ENCODE measurements around the gene ZNF407. TPM values are rescaled to one million over a fixed set of nuclear protein-coding genes. Genes with fewer than 3 reads are reported as not detected.

ZNF407 gene
- total RNA-seq, 2 experiments from 2014 or later: 16.6 to 17.0 TPM

- no peaks in the 10 kb centered on the region for H3K36me3 Mint-ChIP-seq (ENCODE audit: low read depth)
- no peak for ATAC-seq
- H3K9me3 Mint-ChIP-seq (ENCODE audit: insufficient read depth): no peaks in the 10 kb centered on the region
- no peak for DNase-seq
- H3K27ac Mint-ChIP-seq: no peak overlapping the region
- H3K27me3 Mint-ChIP-seq (ENCODE audit: low read depth): no peaks in the 10 kb centered on the region
- no peak overlapping the region for H3K4me3 Mint-ChIP-seq
- POLR2A ChIA-PET: no interaction called here
- CTCF ChIA-PET: no interaction called here
- no peaks in the 10 kb centered on the region for H3K4me1 Mint-ChIP-seq (ENCODE audit: low read depth)
Measured at GRCh38 chr18:74785632-74786031, 188.0 kb downstream of the ZNF407 start.

DNA sequence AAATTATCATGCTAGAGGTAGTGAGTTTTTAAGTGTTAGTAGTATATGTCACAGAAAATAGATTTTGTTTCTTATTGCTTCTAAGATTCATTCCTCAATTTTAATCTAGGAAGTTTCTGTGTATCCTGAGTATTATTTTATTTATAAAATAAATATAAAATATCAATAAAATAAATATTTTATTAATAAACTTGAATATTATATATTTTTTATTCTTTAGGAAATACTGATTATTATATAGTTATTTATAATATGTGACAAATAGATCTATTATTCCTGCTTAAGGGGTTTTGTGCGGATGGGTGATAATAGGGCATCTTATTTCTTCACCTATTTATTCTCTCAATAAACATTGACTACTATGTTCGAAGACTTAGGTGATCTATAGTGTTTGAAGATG lies 191.0 kb downstream of the ZNF407 start:
- Mint-ChIP-seq H3K4me3 (no peak overlapping the region), H3K27ac (no peak overlapping the region), H3K36me3 (ENCODE audit: low read depth) (no peaks in the 10 kb centered on the region), H3K9me3 (ENCODE audit: insufficient read depth) (no peaks in the 10 kb centered on the region), H3K27me3 (ENCODE audit: low read depth) (no peaks in the 10 kb centered on the region), H3K4me1 (ENCODE audit: low read depth) (no peaks in the 10 kb centered on the region)
- no peak for ATAC-seq
- CTCF ChIA-PET: no interaction called here
- POLR2A ChIA-PET: no interaction called here
- no peak for DNase-seq

DNA sequence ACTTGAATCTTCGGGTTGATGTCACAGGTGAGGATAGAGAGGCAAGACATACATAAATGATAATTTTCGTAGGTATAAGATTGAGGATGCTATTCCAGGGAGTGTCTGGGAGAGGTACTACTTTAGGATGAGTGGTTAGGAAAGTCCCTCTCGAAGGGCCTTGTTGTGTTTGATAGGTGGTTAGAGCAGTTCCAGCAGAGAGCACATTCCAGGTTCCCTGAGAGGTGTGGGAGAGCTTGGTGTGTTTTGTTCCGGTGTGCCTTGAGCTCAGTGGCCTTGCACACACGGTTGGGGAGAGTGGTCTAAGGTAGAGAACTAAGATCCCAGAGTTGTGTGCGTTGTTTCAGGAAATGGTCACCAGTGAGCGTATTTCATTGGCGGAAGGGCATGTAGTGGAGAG lies 191.4 kb downstream of the ZNF407 start:
- DNase-seq (no peak), ATAC-seq (no peak)
- H3K27me3 Mint-ChIP-seq (ENCODE audit: low read depth): no peaks in the 10 kb centered on the region
- H3K4me3 Mint-ChIP-seq: no peak overlapping the region
- POLR2A ChIA-PET: no interaction called here
- H3K4me1 Mint-ChIP-seq (ENCODE audit: low read depth): no peaks in the 10 kb centered on the region
- CTCF ChIA-PET: no interaction called here
- no peak overlapping the region for H3K27ac Mint-ChIP-seq
- no peaks in the 10 kb centered on the region for H3K9me3 Mint-ChIP-seq (ENCODE audit: insufficient read depth)
- H3K36me3 Mint-ChIP-seq (ENCODE audit: low read depth): no peaks in the 10 kb centered on the region

- Mint-ChIP-seq H3K27ac (no peak overlapping the region), H3K4me1 (ENCODE audit: low read depth) (no peaks in the 10 kb centered on the region), H3K4me3 (no peak overlapping the region), H3K9me3 (ENCODE audit: insufficient read depth) (no peaks in the 10 kb centered on the region), H3K27me3 (ENCODE audit: low read depth) (no peaks in the 10 kb centered on the region), H3K36me3 (ENCODE audit: low read depth) (no peaks in the 10 kb centered on the region)
- DNase-seq (no peak), ATAC-seq (no peak)
- CTCF ChIA-PET: no interaction called here
- POLR2A ChIA-PET: no interaction called here
Measured at GRCh38 chr18:74790451-74790850, 192.8 kb downstream of the ZNF407 start.

GRCh38 chr18:74791501-74792194 lies 194.0 kb downstream of the ZNF407 start:
- POLR2A ChIA-PET: no interaction called here
- H3K36me3 Mint-ChIP-seq (ENCODE audit: low read depth): no peaks in the 10 kb centered on the region
- no peak overlapping the region for H3K4me3 Mint-ChIP-seq
- no peak overlapping the region for H3K27ac Mint-ChIP-seq
- no peaks in the 10 kb centered on the region for H3K4me1 Mint-ChIP-seq (ENCODE audit: low read depth)
- H3K9me3 Mint-ChIP-seq (ENCODE audit: insufficient read depth): no peaks in the 10 kb centered on the region
- DNase-seq: no peak
- no peak for ATAC-seq
- no peaks in the 10 kb centered on the region for H3K27me3 Mint-ChIP-seq (ENCODE audit: low read depth)
- CTCF ChIA-PET: no interaction called here

DNA sequence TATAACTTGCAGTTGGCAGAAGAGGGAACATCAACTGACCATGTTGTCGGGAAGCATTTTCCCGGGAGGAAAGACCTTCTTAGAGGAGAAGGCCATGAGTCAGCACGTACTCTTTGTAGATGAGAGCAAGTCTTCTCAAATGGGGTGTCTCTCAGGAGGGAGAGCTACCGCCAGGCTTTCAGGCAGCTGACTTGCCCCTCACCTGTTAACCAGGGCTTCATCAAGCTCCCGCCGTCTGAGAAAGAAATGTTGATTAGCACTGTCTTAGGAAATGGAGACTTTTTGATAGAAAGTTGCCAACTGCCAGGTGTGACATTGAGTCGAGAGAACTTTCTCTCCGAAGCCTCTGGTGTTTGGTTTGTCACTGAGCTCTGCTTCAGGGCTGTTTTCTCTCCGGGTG lies 196.1 kb downstream of the ZNF407 start:
- H3K4me1 Mint-ChIP-seq (ENCODE audit: low read depth): peaks cover 6% of the 10 kb centered on the region
- CTCF ChIA-PET: no interaction called here
- no peaks in the 10 kb centered on the region for H3K36me3 Mint-ChIP-seq (ENCODE audit: low read depth)
- no peak overlapping the region for H3K27ac Mint-ChIP-seq
- H3K4me3 Mint-ChIP-seq: no peak overlapping the region
- ATAC-seq (no peak), DNase-seq (no peak)
- POLR2A ChIA-PET: no interaction called here
- no peaks in the 10 kb centered on the region for H3K9me3 Mint-ChIP-seq (ENCODE audit: insufficient read depth)
- no peaks in the 10 kb centered on the region for H3K27me3 Mint-ChIP-seq (ENCODE audit: low read depth)

DNA sequence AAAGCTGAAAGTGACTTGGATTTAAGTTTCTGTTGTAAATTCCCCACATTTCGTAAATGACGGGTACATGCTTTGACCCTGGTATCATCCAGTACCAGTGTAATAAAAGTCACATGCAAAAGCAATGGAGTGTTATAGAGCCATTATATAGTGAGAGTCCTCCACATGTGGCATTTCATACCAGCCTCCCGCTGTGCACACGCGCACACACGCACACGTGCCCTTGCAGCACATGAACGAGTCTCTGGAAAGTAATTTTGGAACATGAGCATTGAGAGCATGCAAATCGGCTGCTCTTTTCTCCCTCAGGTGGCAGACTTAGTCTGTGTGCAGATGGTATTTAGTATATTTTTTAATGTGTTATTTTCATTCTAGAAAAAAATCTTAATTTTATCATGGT lies 198.1 kb downstream of the ZNF407 start:
- H3K27ac Mint-ChIP-seq: no peak overlapping the region
- POLR2A ChIA-PET: no interaction called here

GRCh38 chr18:74796211-74796610 lies 198.5 kb downstream of the ZNF407 start:
- Mint-ChIP-seq H3K27me3 (ENCODE audit: low read depth) (no peaks in the 10 kb centered on the region), H3K27ac (no peak overlapping the region), H3K4me1 (ENCODE audit: low read depth) (peaks cover 6% of the 10 kb centered on the region), H3K36me3 (ENCODE audit: low read depth) (no peaks in the 10 kb centered on the region), H3K4me3 (no peak overlapping the region), H3K9me3 (ENCODE audit: insufficient read depth) (no peaks in the 10 kb centered on the region)
- CTCF ChIA-PET: no interaction called here
- no peak for DNase-seq
- POLR2A ChIA-PET: no interaction called here
- no peak for ATAC-seq

More for the DNA sequence above, 198.1 kb downstream of the ZNF407 start:
- DNase-seq: no peak
- Mint-ChIP-seq H3K36me3 (ENCODE audit: low read depth) (no peaks in the 10 kb centered on the region), H3K4me1 (ENCODE audit: low read depth) (peaks cover 6% of the 10 kb centered on the region), H3K4me3 (no peak overlapping the region), H3K27me3 (ENCODE audit: low read depth) (no peaks in the 10 kb centered on the region), H3K9me3 (ENCODE audit: insufficient read depth) (no peaks in the 10 kb centered on the region)
- CTCF ChIA-PET: no interaction called here
- ATAC-seq: no peak

DNA sequence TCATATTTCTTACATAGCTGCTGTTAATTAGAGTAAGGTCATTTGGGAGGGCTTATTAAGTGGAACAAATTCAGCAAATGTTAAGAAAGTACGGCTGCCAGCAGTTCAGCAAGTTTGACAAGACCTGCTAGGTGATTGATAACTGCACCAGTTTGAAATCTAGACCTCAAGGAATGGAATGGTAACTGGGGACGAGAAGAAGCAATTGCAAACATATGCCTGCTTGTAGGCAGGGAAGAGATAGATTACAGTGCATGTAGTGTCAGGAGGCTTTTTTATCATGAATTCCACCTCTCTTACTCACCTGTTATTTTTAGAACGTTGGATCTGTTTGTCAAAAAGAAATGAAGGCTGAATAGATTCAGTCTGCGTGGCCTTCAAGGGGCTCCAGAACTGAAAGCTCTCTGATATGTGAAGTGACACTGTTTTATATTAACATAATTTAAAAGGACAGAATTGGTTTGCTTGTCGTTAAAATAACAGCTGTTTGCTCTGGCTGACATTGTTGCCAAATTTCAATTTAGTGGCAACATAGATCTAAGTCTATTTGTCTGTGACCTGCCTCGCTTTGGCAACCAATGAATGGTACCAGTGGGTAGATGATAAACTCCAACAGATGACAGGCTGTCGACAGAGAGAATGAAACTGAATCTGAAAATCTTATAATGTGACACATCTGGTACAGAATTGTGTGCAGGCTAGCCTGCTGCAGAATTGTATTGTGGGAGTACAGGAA lies 199.3 kb downstream of the ZNF407 start:
- POLR2A ChIA-PET: no interaction called here
- Mint-ChIP-seq H3K27me3 (ENCODE audit: low read depth) (no peaks in the 10 kb centered on the region), H3K36me3 (ENCODE audit: low read depth) (no peaks in the 10 kb centered on the region), H3K4me3 (no peak overlapping the region), H3K4me1 (ENCODE audit: low read depth) (peaks cover 6% of the 10 kb centered on the region), H3K27ac (no peak overlapping the region), H3K9me3 (ENCODE audit: insufficient read depth) (no peaks in the 10 kb centered on the region)
- DNase-seq (no peak), ATAC-seq (no peak)
- CTCF ChIA-PET: no interaction called here

- Mint-ChIP-seq H3K27ac (no peak overlapping the region), H3K4me1 (ENCODE audit: low read depth) (peaks cover 6% of the 10 kb centered on the region), H3K4me3 (no peak overlapping the region), H3K9me3 (ENCODE audit: insufficient read depth) (no peaks in the 10 kb centered on the region), H3K27me3 (ENCODE audit: low read depth) (no peaks in the 10 kb centered on the region), H3K36me3 (ENCODE audit: low read depth) (no peaks in the 10 kb centered on the region)
- ChIA-PET POLR2A (no interaction called here), CTCF (no interaction called here)
- ATAC-seq: no peak
- DNase-seq: no peak
Measured at GRCh38 chr18:74797577-74798151, 200.0 kb downstream of the ZNF407 start.

DNA sequence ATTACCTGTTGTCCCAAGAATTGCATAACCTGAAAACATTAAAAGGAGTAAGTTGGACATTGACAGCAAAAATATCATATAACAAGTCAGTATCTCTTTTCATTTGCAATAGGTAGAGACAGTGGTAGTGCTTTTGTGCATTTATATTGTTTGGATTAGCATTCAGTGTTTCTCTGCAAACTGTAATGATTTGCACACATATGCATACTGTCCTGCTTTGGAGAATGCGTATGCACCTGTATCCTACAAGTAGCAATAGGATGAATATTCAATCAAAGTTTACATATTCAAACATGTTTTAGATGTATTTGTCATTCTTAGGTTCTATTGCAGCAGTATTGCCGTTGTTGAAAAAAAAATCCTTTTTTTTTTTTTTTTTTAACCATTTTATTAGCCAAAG lies 201.9 kb downstream of the ZNF407 start:
- no peaks in the 10 kb centered on the region for H3K9me3 Mint-ChIP-seq (ENCODE audit: insufficient read depth)
- no peaks in the 10 kb centered on the region for H3K27me3 Mint-ChIP-seq (ENCODE audit: low read depth)
- POLR2A ChIA-PET: no interaction called here
- no peak overlapping the region for H3K4me3 Mint-ChIP-seq
- H3K36me3 Mint-ChIP-seq (ENCODE audit: low read depth): no peaks in the 10 kb centered on the region
- H3K4me1 Mint-ChIP-seq (ENCODE audit: low read depth): peaks cover 8% of the 10 kb centered on the region
- ATAC-seq (no peak), DNase-seq (no peak)
- no peak overlapping the region for H3K27ac Mint-ChIP-seq
- CTCF ChIA-PET: no interaction called here

DNA sequence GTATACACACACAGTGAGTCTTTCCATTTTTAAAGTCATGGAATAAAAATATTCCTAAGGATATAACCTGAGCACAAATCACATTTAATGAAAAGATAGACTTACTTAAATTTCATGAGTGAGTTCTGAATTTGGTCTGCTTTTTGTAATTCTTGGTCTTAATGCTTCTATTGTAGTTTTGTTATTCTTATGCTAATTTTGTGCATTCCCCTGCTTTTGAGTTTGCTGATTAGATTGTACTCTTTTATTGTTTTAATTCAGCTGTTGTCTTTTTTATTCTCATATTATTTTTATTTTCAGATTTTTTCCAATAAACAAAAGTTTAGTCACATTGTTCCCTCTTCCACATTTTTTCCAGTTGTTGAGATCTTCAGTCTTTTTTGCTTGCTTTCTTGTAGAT lies 202.4 kb downstream of the ZNF407 start:
- POLR2A ChIA-PET: no interaction called here

More for the DNA sequence above, 202.4 kb downstream of the ZNF407 start:
- no peak overlapping the region for H3K27ac Mint-ChIP-seq
- H3K4me3 Mint-ChIP-seq: no peak overlapping the region
- no peaks in the 10 kb centered on the region for H3K9me3 Mint-ChIP-seq (ENCODE audit: insufficient read depth)
- CTCF ChIA-PET: no interaction called here
- ATAC-seq (no peak), DNase-seq (no peak)
- peaks cover 8% of the 10 kb centered on the region for H3K4me1 Mint-ChIP-seq (ENCODE audit: low read depth)
- no peaks in the 10 kb centered on the region for H3K36me3 Mint-ChIP-seq (ENCODE audit: low read depth)
- no peaks in the 10 kb centered on the region for H3K27me3 Mint-ChIP-seq (ENCODE audit: low read depth)
